HepG2 (cell line): Measurements from ENCODE around the gene C1orf226. TPM values are rescaled to one million over a fixed set of nuclear protein-coding genes. Genes with fewer than 3 reads are reported as not detected.

Experiments used
- ATF3 ChIP-seq: sonication (generic); formaldehyde crosslinking; IDR thresholded peaks from 2 replicates; pipeline ENCODE4 v1.4.0; 2020; ENCODE audit warnings: missing genetic modification reagents
- BCLAF1 ChIP-seq: fragments of 450-650 bp; IDR thresholded peaks from 2 replicates; pipeline ENCODE4 v1.6.1; 2017; ENCODE audit warnings: mild to moderate bottlenecking
- DNMT1 ChIP-seq: sonication (generic); formaldehyde crosslinking; IDR thresholded peaks from 2 replicates; pipeline ENCODE4 v1.5.1; 2020; ENCODE audit warnings: mild to moderate bottlenecking, missing genetic modification reagents
- GATAD2A ChIP-seq: IDR thresholded peaks from 2 replicates; pipeline ENCODE4 v1.6.1; 2016
- GMEB1 ChIP-seq: sonication (generic); formaldehyde crosslinking; IDR thresholded peaks from 2 replicates; pipeline ENCODE4 v1.5.1; 2020; ENCODE audit warnings: missing genetic modification reagents, mild to moderate bottlenecking, borderline replicate concordance
- GPN1 ChIP-seq: sonication (generic); formaldehyde crosslinking; IDR thresholded peaks from 2 replicates; pipeline ENCODE4 v1.5.1; 2020; ENCODE audit warnings: missing genetic modification reagents, borderline replicate concordance
- GTF2F1 ChIP-seq: fragments of 150-350 bp; IDR thresholded peaks from 2 replicates; pipeline ENCODE4 v1.6.1; 2014; ENCODE audit warnings: low read length
- TMF1 ChIP-seq: sonication (generic); formaldehyde crosslinking; IDR thresholded peaks from 2 replicates; pipeline ENCODE4 v1.8.1; 2022; ENCODE audit warnings: low read depth, missing genetic modification reagents
- ZFP82 ChIP-seq: sonication (generic); formaldehyde crosslinking; IDR thresholded peaks from 2 replicates; pipeline ENCODE4 v1.5.1; 2020; ENCODE audit warnings: mild to moderate bottlenecking, missing genetic modification reagents, borderline replicate concordance
- ZNF180 ChIP-seq: sonication (generic); formaldehyde crosslinking; IDR thresholded peaks from 2 replicates; pipeline ENCODE4 v1.4.0; 2020; ENCODE audit warnings: low read depth, missing genetic modification reagents, borderline replicate concordance
- polyA plus RNA-seq, 8 experiments: library from polyadenylated mRNA; depleted of rRNA in 3 of 8; stranded (reverse) in 7 of 8; unstranded in 1 of 8; fragments of >200 nt; fragmentation: Illumina TruSeq in 4 of 8; extraction: Trizol in 4 of 8; gene quantifications; 2 replicates each; pipeline versions ENCODE4 v1.2.1 to v1.2.3, GENCODE V29; 2011 to 2016; ENCODE audit warnings: low read depth in 4 of 8, missing spikeins in 1 of 8, mixed read lengths in 1 of 8; ENCODE audit not compliant: insufficient read depth in 1 of 8
- total RNA-seq, 5 experiments: library from RNA; depleted of rRNA; stranded (reverse); fragments of >200 nt; fragmentation: Illumina TruSeq; extraction: Trizol; gene quantifications; 2 replicates each; pipeline ENCODE4 v1.2.3, GENCODE V29; 2016; ENCODE audit warnings: low read depth in 1 of 5

The C1orf226 gene
- total and polyA plus RNA-seq, 2 of the 13 experiments (the other 11 are each of a cell fraction or from before 2014, with no cell fraction given), result 4.7 to 4.9 TPM

GRCh38 chr1:162342452-162342983 is 39.0 kb upstream of the C1orf226 start (continued):
- TF ChIP-seq ZFP82 (CRISPR knock-in tag) (no peak), DNMT1 (CRISPR knock-in tag) (no peak), TMF1 (CRISPR knock-in tag) (no peak), ATF3 (CRISPR knock-in tag) (no peak), GPN1 (CRISPR knock-in tag) (no peak), GTF2F1 (no peak), BCLAF1 (no peak), GATAD2A (CRISPR knock-in tag) (no peak), ZNF180 (CRISPR knock-in tag) (no peak), GMEB1 (CRISPR knock-in tag) (no peak)
